SKM-1 (cell line): Measurements from ENCODE around the gene APOC4.
"Not testable (repeated sequence)": the region's sequence is repeated elsewhere in the genome, so short reads cannot be mapped to it uniquely, and the experiment has no call there.

Experiments
- DNase-seq: peaks from one replicate; lab custom pipeline; 2025; ENCODE audit not compliant: unreplicated experiment; lab: John Stamatoyannopoulos, UW

Gene APOC4

GRCh38 chr19:44914433-44915206 is 27.4 kb upstream of the APOC4 start, which contains the start of gene APOC1:
Gene APOC1, plus strand, starts transcription at chr19:44914608. Its CDS starts 284 bp downstream, at chr19:44914892.
- not testable (repeated sequence) for DNase-seq

DNA sequence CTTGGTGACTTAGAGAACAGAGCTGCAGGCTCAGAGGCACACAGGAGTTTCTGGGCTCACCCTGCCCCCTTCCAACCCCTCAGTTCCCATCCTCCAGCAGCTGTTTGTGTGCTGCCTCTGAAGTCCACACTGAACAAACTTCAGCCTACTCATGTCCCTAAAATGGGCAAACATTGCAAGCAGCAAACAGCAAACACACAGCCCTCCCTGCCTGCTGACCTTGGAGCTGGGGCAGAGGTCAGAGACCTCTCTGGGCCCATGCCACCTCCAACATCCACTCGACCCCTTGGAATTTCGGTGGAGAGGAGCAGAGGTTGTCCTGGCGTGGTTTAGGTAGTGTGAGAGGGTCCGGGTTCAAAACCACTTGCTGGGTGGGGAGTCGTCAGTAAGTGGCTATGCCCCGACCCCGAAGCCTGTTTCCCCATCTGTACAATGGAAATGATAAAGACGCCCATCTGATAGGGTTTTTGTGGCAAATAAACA is 17.8 kb upstream of the APOC4 start:
- DNase-seq, result no peak

DNA sequence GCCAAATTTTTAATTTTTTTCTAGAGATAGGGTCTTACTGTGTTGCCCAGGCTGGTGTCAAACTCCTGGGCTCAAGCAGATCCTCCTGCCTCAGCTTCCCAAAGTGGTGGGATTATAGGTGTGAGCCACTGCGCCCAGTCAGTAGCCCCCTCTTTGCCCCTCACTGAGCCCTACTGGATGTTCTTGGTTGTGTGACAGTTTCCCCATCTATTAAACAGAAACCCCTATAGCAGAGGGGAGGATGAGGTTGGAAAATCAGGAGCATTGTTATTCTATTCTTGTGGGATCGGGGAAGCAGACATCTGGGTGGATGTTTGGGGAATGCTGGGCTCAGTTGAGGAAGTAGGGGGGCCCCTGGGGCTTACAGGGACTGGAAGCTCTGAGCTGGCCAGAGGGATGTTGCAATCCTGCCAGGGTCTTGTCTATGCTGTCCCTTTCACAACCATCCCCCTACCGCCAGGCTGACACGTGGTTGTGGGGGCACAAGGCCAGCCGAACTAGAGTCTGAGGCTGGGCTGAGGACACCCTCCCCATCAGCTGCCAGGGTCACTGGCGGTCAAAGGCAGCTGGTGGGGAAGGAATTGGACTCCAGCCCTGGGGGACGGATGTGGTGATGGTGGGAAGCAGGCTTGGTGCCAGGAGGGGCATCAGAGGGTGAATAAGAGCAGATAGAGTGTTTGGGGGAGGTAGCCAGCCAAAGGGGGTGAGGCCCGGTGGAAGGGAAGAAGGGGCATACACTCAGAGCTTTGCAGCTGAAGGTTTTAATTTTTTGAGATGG is 16.7 kb upstream of the APOC4 start:
- DNase-seq, result no peak

DNA sequence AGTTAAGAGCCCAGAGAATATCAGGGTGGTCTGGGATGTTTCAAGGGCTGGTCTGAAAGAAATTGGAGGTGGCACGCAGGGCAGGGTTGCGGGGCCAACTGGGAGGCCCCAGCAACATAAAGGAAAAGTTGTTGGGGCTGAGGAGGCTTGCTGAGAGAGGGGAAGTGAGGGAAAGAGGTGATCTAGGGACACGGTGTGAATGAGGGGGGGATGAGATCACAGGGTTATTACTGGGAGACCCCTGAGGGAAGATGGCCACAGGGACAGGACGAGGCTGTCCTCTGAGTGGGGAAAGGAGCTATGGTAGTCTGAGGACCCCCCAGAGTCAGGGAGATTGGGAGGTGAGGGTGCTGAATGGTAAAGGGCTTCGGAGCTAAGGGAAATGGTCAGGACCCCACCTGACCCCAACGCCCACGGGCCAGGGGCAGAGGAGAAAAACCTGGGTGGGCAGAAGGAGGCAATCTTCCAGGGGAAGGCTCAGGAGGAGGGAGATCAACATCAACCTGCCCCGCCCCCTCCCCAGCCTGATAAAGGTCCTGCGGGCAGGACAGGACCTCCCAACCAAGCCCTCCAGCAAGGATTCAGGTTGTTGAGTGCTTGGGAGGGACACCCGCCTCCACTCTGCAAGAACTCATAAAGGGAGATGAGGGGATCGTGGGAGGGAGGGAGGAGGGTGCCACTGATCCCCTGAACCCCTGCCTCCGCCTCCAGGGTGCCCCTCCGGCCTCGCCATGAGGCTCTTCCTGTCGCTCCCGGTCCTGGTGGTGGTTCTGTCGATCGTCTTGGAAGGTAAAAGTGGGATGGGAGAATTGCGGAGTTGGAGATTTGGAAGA is 15.6 kb upstream of the APOC4 start:
- DNase-seq, result not testable (repeated sequence)

GRCh38 chr19:44927746-44928145 is 14.3 kb upstream of the APOC4 start:
- no peak for DNase-seq

DNA sequence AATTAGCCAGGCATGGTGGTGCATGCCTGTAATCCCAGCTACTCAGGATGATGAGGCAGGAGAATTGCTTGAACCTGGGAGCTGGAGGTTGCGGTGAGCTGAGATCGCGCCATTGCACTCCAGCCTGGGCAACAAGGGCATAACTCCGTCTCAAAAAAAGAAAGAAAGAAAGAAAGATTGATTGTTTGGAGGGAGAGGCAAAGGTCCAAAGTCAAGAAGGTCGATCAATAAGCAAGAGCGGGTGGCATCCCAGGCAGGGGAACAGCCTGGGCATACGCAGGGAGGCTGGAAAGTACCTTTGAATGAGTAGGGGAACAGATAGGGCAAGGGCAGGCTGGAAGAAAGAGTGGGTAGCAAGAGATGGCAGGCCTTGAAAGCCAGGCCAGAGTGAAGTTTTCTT is 11.9 kb upstream of the APOC4 start:
- DNase-seq, result no peak

- DNase-seq, result no peak
Measured at GRCh38 chr19:44931541-44931940, 10.5 kb upstream of the APOC4 start.

- no peak for DNase-seq
Measured at GRCh38 chr19:44939668-44940067, 2.4 kb upstream of the APOC4 start.

- peak; percentile 30 for DNase-seq
Measured at GRCh38 chr19:44943801-44944249, 1.8 kb downstream of the APOC4 start.

GRCh38 chr19:44947041-44947581 is 5.1 kb downstream of the APOC4 start:
- DNase-seq, result no peak

DNA sequence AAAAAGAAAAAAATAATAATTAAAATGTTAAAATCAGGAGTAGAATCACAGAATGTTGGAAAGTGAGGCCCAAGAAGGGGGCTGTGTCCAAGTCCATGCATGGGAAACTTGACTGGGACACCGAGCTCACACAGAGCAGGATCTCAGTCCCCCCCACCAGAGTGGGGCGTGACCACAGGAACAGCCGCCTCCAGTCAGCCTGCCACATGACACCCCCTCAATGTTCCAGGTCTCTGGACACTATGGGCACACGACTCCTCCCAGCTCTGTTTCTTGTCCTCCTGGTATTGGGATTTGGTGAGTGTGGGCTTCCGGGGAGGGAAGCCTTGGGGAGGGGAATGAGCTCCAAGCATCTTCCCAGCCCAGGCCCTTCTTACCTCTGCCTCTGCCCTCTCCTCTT is 6.2 kb downstream of the APOC4 start:
- DNase-seq, result no peak

- no peak for DNase-seq
Measured at GRCh38 chr19:44948763-44949374, 6.8 kb downstream of the APOC4 start.

DNA sequence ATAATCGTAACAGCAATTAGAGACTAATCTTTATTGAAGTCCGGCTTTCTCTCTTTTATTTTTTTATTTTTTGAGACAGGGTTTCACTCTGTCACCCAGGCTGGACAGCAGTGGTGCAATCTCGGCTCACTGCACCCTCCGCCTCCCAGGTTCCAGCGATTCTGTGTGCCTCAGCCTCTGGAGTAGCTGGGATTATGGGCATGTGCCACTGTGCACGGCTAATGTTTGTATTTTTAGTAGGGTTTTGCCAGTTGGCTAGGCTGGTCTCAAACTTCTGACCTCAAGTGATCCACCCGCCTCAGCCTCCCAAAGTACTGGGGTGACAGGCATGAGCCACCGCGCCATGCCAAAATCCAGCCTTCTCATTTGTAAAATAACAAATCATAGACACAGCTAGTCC is 7.5 kb downstream of the APOC4 start:
- DNase-seq, result no peak

- DNase-seq, result peak; percentile 5
Measured at GRCh38 chr19:44951179-44952159, 9.4 kb downstream of the APOC4 start.

- no peak for DNase-seq
Measured at GRCh38 chr19:44954278-44954648, 12.2 kb downstream of the APOC4 start.

DNA sequence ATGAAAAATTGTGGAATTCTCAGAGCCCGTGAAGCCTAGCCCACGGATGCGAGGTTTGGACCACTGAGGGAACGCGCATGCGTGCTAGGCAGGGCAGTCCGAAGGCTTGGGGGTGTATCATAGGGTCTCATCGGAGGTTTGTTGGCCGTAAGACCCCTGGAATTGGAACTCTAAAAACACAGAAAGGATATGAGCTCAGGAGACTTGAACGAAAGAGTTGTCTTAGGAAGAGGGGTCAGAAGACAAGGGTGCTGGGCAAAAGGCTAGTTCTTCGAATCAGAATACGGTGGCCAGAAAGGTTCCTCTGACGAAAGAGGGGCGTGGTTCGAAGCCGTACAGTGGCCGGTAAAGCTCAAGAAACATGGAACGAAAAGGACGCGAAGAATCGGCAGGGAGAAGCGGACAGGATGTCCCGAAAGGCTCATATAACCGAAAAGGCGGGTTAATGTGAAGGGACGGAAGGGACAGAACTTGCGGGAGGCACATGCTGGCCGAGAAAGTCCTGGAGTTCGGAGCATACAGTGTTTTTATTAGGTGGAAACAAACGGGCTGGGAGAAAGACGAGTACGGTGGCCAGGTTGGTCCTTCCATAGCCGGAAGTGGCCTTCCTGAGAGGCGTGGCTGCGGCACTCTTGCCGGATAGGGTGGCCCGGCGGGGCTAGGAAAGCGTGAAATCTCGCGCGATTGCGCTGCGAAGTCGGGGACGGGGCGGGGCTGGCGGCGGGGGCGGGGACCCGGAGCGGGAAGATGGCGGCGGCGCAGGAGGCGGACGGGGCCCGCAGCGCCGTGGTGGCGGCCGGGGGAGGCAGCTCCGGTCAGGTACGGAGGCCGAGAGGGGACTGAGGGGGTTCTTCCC is 12.8 kb downstream of the APOC4 start, which contains the start of gene CLPTM1:
TSS of gene CLPTM1 (plus strand) at position 732 of the 856 bp plus-strand sequence. CDS start at position 748, 16 bp downstream.
- DNase-seq, result peak; percentile 65

DNA sequence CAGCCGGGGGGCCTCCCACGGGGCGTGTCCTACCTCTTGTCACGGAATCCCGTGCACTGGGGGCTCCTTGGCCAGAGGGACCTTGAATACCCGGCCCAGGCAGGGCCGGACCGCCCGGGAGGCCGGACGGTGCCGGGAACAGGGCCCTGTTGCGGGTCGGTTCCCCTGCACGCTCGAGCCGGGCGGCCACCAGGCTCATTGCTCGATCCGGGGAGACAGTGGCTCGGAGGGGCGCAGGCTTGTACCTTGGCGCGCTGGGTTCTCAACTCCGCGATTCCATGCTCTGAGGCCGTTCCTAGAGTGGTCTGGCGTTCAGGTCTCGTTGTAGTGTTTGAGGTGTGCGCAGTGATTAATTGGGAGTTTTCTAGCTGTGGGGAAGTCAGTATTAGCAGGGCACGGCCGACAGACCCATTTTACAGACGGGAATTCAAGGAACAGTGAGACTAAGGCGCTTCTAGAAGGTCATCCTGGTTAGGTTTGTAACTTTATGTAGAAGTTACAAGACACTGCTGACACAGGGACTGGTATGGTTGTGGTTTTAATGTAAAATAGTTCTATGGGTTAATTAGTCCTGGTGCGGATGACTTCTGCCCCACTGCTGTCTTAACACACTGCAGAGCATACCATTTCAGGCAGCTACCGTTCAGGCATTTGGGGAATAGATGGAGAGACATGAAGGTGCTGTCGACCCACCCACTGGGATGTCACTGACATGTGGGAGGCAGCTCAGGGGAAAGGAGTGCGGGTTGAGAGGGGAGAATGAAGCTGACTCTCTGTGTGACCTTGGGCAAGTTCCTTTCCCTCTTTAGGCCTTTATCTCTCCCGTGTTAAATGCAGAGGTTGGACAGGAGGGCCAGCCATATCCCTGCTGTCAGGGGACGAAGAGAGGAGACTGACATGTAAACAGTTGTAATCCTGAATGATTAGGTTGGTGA is 13.7 kb downstream of the APOC4 start:
- no peak for DNase-seq
